HepG2 (cell line): ENCODE data around the gene ANKS4B. TPM values are rescaled to one million over a fixed set of nuclear protein-coding genes. Genes with fewer than 3 reads are reported as not detected.

Experiments
- DMTF1 ChIP-seq: sonication (generic); formaldehyde crosslinking; IDR thresholded peaks from 2 replicates; pipeline ENCODE4 v1.4.0; 2020; ENCODE audit warnings: mild to moderate bottlenecking, missing genetic modification reagents
- DNMT3B ChIP-seq: conservative IDR thresholded peaks from 2 replicates; pipeline ENCODE4 v1.6.1; 2016; ENCODE audit warnings: missing biosample characterization, control low read depth
- ELF1 ChIP-seq: sonication (generic); formaldehyde crosslinking; IDR thresholded peaks from 2 replicates; pipeline ENCODE4 v1.4.0; 2020; ENCODE audit warnings: missing genetic modification reagents
- FOXA1 ChIP-seq, 2 experiments: fragments of 450-650 bp in 1 of 2; sonication (generic) in 1 of 2; formaldehyde crosslinking in 1 of 2; IDR thresholded peaks; 2 replicates each; pipeline versions ENCODE4 v1.4.0 to v1.6.1; 2016 to 2020; ENCODE audit warnings: missing genetic modification reagents in 1 of 2
- GABPA ChIP-seq, 2 experiments: IDR thresholded peaks; 2 replicates each; pipeline ENCODE4 v1.6.1; 2011 to 2016; ENCODE audit warnings: low read depth in 2 of 2, low read length in 1 of 2, missing biosample characterization in 1 of 2, missing genetic modification characterization in 1 of 2
- HIVEP1 ChIP-seq: sonication (generic); formaldehyde crosslinking; IDR thresholded peaks from 2 replicates; pipeline ENCODE4 v1.4.0; 2020; ENCODE audit warnings: mild to moderate bottlenecking, missing genetic modification reagents
- HMG20A ChIP-seq: IDR thresholded peaks from 2 replicates; pipeline ENCODE4 v1.6.1; 2016; ENCODE audit warnings: borderline replicate concordance
- KDM3A ChIP-seq: IDR thresholded peaks from 2 replicates; pipeline ENCODE4 v1.6.1; 2018; ENCODE audit warnings: low read depth, missing compliant biosample characterization
- KIAA2018 ChIP-seq: sonication (generic); formaldehyde crosslinking; IDR thresholded peaks from 2 replicates; pipeline ENCODE4 v1.5.0; 2020; ENCODE audit warnings: mild to moderate bottlenecking, missing genetic modification reagents, borderline replicate concordance
- MTF2 ChIP-seq: sonication (generic); formaldehyde crosslinking; IDR thresholded peaks from 2 replicates; pipeline ENCODE4 v1.5.0; 2020; ENCODE audit warnings: missing genetic modification reagents, borderline replicate concordance
- MYPOP ChIP-seq: sonication (generic); formaldehyde crosslinking; IDR thresholded peaks from 2 replicates; pipeline ENCODE4 v1.8.1; 2023; ENCODE audit warnings: mild to moderate bottlenecking, moderate library complexity, missing genetic modification reagents
- PPARG ChIP-seq: conservative IDR thresholded peaks from 2 replicates; pipeline ENCODE4 v1.6.1; 2016; ENCODE audit warnings: missing biosample characterization, missing genetic modification reagents
- SOX6 ChIP-seq, 2 experiments: fragments of 450-650 bp in 1 of 2; sonication (generic) in 1 of 2; formaldehyde crosslinking in 1 of 2; IDR thresholded peaks; 2 replicates each; pipeline versions ENCODE4 v1.4.0 to v1.6.1; 2017 to 2020; ENCODE audit warnings: antibody characterized with exemption in 1 of 2, mild to moderate bottlenecking in 1 of 2, missing genetic modification reagents in 1 of 2
- ZNF335 ChIP-seq: sonication (generic); formaldehyde crosslinking; IDR thresholded peaks from 2 replicates; pipeline ENCODE4 v1.4.0; 2020; ENCODE audit warnings: missing genetic modification reagents
- ZNF430 ChIP-seq: sonication (generic); formaldehyde crosslinking; IDR thresholded peaks from 2 replicates; pipeline ENCODE4 v1.9.0; 2021; ENCODE audit warnings: mild to moderate bottlenecking, missing genetic modification reagents
- polyA plus RNA-seq, 8 experiments: library from polyadenylated mRNA; depleted of rRNA in 3 of 8; stranded (reverse) in 7 of 8; unstranded in 1 of 8; fragments of >200 nt; fragmentation: Illumina TruSeq in 4 of 8; extraction: Trizol in 4 of 8; gene quantifications; 2 replicates each; pipeline versions ENCODE4 v1.2.1 to v1.2.3, GENCODE V29; 2011 to 2016; ENCODE audit warnings: low read depth in 4 of 8, missing spikeins in 1 of 8, mixed read lengths in 1 of 8; ENCODE audit not compliant: insufficient read depth in 1 of 8
- total RNA-seq, 5 experiments: library from RNA; depleted of rRNA; stranded (reverse); fragments of >200 nt; fragmentation: Illumina TruSeq; extraction: Trizol; gene quantifications; 2 replicates each; pipeline ENCODE4 v1.2.3, GENCODE V29; 2016; ENCODE audit warnings: low read depth in 1 of 5

Gene ANKS4B
- total and polyA plus RNA-seq, 2 of the 13 experiments (the other 11 are each of a cell fraction or from before 2014, with no cell fraction given) = 6.5 to 30.0 TPM

GRCh38 chr16:21301168-21301894 is 67.8 kb downstream of the ANKS4B start (continued):
- TF ChIP-seq KIAA2018 (0 out of 2 replicates have a peak, but pooled peaks have one; percentile 42), MYPOP (CRISPR knock-in tag) (peak; percentile 79; the same call in 1 of the 2 replicates), DMTF1 (no peak), ELF1 (no peak), ZNF430 (CRISPR knock-in tag) (peak; percentile 84), MTF2 (no peak), SOX6 (IDR thresholded peaks at IDR 0.05) (no peak), SOX6 (CRISPR knock-in tag; IDR thresholded peaks at IDR 0.05) (peak; percentile 80), DNMT3B (CRISPR knock-in tag) (no peak), KDM3A (CRISPR knock-in tag) (peak; percentile 68; the same call in 1 of the 2 replicates), HIVEP1 (CRISPR knock-in tag) (peak; percentile 57; the same call in 1 of the 2 replicates), PPARG (CRISPR knock-in tag) (peak; percentile 63), GABPA (IDR thresholded peaks at IDR 0.05; ENCODE audit: low read depth, low read length) (no peak), GABPA (CRISPR knock-in tag; IDR thresholded peaks at IDR 0.05; ENCODE audit: low read depth) (no peak), FOXA1 (IDR thresholded peaks at IDR 0.05) (no peak), FOXA1 (CRISPR knock-in tag; IDR thresholded peaks at IDR 0.05) (peak; percentile 31; the same call in 1 of the 2 replicates), HMG20A (CRISPR knock-in tag) (peak; percentile 44; the same call in 1 of the 2 replicates), ZNF335 (CRISPR knock-in tag) (peak; percentile 19; the same call in 1 of the 2 replicates)
